Thymus (tissue), 11 donors: Measurements from ENCODE around the gene GRID2. TPM values are rescaled to one million over a fixed set of nuclear protein-coding genes. Genes with fewer than 3 reads are reported as not detected.

ENCODE experiments used
- DNase-seq, 9 donors: peaks; one replicate each; pipeline ENCODE4 v3.0.0-alpha.2; 2013; ENCODE audit warnings: low spot score in 9 of 9, low read depth in 6 of 9, missing footprints in 1 of 9
- H3K27ac ChIP-seq, 2 donors: one replicate each; pipeline ENCODE4 v1.5.1; 2013; ENCODE audit warnings: control low read depth in 1 of 2, low read depth in 1 of 2, low read length in 1 of 2, mild to moderate bottlenecking in 1 of 2, moderate library complexity in 1 of 2
- H3K27me3 ChIP-seq, 2 donors: one replicate each; pipeline ENCODE4 v1.5.1; 2013; ENCODE audit warnings: low read length in 1 of 2; ENCODE audit not compliant: control insufficient read depth in 2 of 2, insufficient read depth in 1 of 2
- H3K36me3 ChIP-seq, 2 donors: one replicate each; pipeline ENCODE4 v1.5.1; 2013; ENCODE audit warnings: low read length in 1 of 2, mild to moderate bottlenecking in 1 of 2, moderate library complexity in 1 of 2; ENCODE audit not compliant: control insufficient read depth in 2 of 2, insufficient read depth in 2 of 2
- H3K4me1 ChIP-seq, 2 donors: one replicate each; pipeline ENCODE4 v1.5.1; 2013; ENCODE audit warnings: low read length in 2 of 2; ENCODE audit not compliant: control insufficient read depth in 2 of 2, insufficient read depth in 2 of 2
- H3K4me3 ChIP-seq, 2 donors: one replicate each; pipeline ENCODE4 v1.5.1; 2013; ENCODE audit warnings: low read length in 2 of 2, control low read depth in 1 of 2, mild to moderate bottlenecking in 1 of 2
- H3K9me3 ChIP-seq, 2 donors: one replicate each; pipeline ENCODE4 v1.5.1; 2013; ENCODE audit warnings: low read length in 1 of 2, mild to moderate bottlenecking in 1 of 2; ENCODE audit not compliant: control insufficient read depth in 2 of 2, insufficient read depth in 1 of 2
- WGBS: extraction: QIAGEN DNeasy Blood & Tissue Kit; methylation state at CpG from one replicate; pipeline ENCODE4 v1.1.7; 2013; 5-methylcytosine and 5-hydroxymethylcytosine counted together
- polyA plus RNA-seq: library from polyadenylated mRNA; stranded (reverse); fragments of 200-250 nt; gene quantifications from one replicate; pipeline ENCODE4 v1.2.3, GENCODE V29; 2013
- total RNA-seq: library from RNA; stranded (reverse); fragments of 120-200 nt; gene quantifications from one replicate; pipeline ENCODE4 v1.2.4, GENCODE V29; 2013
- donor health status: healthy.

The GRID2 gene
- total and polyA plus RNA-seq, 2 donors, result 0.05 to 0.09 TPM

DNA sequence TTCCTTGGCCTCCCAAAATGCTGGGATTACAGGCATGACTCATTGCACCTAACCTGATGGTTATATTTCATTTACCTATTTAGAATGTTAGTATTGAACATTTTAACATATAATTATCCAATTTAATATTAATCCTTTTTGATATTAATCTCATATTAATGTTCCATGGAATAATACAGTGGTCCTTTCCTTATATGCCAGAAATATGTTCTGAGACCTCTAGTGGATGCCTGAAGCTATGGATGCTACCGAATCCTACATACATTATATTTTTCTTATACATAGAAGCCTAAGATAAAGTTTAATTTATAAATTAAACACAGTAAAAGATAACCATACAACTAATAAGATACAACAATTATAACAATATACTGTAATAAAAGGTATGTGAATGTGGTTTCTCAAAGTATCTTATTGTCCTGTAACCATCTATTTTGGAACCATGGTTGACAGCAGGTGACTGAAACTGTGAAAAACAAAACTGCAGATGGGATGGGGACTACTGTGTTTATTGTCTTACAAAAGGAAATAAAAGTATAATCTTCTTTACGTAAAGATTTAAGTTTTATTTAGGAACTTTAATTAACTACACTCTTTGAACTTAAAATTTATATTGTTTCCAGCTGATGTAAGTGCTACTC is 431.4 kb downstream of the GRID2 start:
- no peaks in the 10 kb centered on the region for H3K9me3 ChIP-seq
- WGBS, result 94% methylated on average over 2 of the region's 2 CpGs

DNA sequence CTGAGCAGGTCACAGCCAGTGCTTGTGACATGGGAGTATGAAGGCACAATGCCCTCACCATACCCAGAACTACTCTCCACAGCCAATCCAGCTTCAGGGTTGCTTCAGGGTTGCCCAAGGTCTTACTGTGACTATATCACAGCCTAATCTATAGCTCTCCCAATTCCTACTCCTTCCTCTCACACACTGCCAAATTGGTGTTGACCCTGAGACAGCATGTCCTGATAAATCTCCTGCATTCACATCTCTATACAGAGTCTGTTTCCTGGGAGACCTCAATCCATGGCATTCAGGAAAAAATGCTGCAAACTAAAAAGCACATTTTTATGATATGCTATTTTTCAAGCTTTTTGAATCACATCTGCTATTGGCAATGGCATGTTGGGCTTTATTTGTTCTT is 456.7 kb downstream of the GRID2 start:
- no peak overlapping the region for H3K4me3 ChIP-seq

More for the DNA sequence above, 431.4 kb downstream of the GRID2 start:
- no peak for DNase-seq
- H3K36me3 ChIP-seq, result no peaks in the 10 kb centered on the region
- H3K4me1 ChIP-seq, result no peaks in the 10 kb centered on the region
- H3K27ac ChIP-seq, result no peak overlapping the region
- H3K27me3 ChIP-seq, result no peaks in the 10 kb centered on the region
- H3K4me3 ChIP-seq, result no peak overlapping the region

DNA sequence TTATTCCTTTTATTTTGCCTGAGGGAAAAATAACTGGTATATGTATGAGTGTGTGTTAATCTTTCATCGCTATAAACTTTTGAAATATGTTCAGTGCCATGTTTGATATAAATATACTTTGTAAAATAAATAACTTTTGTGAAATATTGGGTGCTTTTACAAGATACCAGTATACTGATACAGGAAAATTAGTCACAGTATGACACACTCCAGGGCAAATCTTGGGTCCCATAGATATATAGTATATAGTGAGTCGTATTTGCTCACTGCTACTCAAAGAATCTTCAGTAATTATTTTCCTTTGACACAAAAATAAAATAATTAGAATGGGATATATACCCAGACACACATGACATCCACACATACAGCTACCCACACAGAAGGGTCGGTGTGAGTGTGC is 472.3 kb downstream of the GRID2 start:
- Histone ChIP-seq H3K4me1 (no peaks in the 10 kb centered on the region), H3K27me3 (no peaks in the 10 kb centered on the region), H3K27ac (no peak overlapping the region), H3K9me3 (no peaks in the 10 kb centered on the region), H3K36me3 (no peaks in the 10 kb centered on the region), H3K4me3 (no peak overlapping the region)
- WGBS, result 91% methylated on average over 3 of the region's 3 CpGs
- DNase-seq, result no peak

More for the DNA sequence above, 456.7 kb downstream of the GRID2 start:
- Histone ChIP-seq H3K27ac (no peak overlapping the region), H3K27me3 (no peaks in the 10 kb centered on the region), H3K9me3 (no peaks in the 10 kb centered on the region), H3K36me3 (no peaks in the 10 kb centered on the region), H3K4me1 (no peaks in the 10 kb centered on the region)
- no peak for DNase-seq

DNA sequence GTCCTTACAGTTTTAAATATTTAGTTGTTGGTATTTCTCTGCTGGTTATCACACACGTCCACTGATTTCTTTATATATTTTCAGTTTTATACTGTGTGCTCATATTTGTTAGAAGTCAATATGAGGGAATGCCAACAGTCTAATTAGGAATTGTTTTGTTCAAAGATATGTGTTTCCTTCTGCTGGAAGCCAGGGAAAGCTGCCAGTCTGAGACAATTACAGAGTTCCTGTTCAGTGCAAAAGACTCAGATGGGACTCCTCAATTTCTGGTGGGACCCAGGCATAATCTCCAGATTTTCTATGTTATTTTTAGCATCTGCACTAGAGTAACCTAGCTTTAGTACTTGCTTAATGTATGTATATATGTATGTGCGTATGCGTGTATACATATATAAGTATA is 486.0 kb downstream of the GRID2 start:
- DNase-seq, result no peak
- WGBS, result 96% methylated on average over 3 of the region's 3 CpGs
- no peaks in the 10 kb centered on the region for H3K9me3 ChIP-seq
- H3K4me3 ChIP-seq, result no peak overlapping the region
- no peaks in the 10 kb centered on the region for H3K27me3 ChIP-seq
- no peak overlapping the region for H3K27ac ChIP-seq
- no peaks in the 10 kb centered on the region for H3K36me3 ChIP-seq
- no peaks in the 10 kb centered on the region for H3K4me1 ChIP-seq

DNA sequence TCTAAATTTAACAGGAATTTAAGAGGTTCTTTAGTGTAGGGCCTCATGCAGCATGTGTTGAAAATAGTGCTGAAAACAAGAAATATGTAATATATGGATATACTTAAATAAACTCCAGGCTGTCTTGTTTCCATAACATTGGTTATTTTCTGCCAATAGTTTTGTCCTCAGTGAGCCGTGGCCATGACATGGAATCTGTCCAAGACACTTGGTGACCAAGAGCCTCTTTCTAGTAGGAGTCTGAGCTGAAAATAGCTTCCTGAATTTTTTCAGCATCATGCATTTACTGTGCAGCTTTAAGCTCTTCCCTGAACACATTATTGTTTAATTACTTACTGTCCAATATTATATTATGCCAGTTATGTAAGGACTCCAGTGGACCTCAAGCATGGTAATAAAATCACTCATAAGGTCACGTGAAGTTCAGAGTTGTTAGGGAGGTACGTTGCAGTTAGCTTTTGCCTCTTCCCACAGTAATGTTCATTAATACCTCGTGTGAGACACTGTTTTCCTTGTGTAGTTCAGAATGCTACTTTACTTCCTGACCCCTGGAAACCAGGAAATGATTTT is 488.2 kb downstream of the GRID2 start:
- Histone ChIP-seq H3K27ac (no peak overlapping the region), H3K9me3 (no peaks in the 10 kb centered on the region), H3K4me3 (no peak overlapping the region), H3K27me3 (no peaks in the 10 kb centered on the region), H3K36me3 (no peaks in the 10 kb centered on the region), H3K4me1 (no peaks in the 10 kb centered on the region)
- no peak for DNase-seq
- 66% methylated on average over 4 of the region's 4 CpGs for WGBS

DNA sequence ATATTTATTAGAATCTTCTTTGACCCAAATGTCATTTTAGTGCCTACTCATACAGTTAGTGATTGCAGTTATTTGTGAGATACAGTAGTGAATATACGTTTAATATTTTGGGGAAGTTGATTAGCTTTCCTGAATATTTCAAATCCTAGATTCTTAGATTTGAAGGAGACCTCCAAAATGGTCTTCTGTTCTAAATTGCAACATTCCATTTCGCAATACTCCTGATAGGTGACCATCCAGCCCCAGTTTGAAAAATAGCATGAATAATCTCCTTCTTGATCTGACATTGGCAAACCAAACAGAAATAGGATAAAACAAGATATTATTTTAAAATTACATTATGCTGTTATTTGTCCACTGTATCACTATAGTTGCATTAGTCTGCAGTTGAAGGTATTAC is 505.6 kb downstream of the GRID2 start:
- 86% methylated on average over 2 of the region's 2 CpGs for WGBS
- Histone ChIP-seq H3K27ac (no peak overlapping the region), H3K27me3 (no peaks in the 10 kb centered on the region), H3K4me1 (no peaks in the 10 kb centered on the region), H3K36me3 (no peaks in the 10 kb centered on the region), H3K4me3 (no peak overlapping the region), H3K9me3 (no peaks in the 10 kb centered on the region)
- DNase-seq, result no peak

DNA sequence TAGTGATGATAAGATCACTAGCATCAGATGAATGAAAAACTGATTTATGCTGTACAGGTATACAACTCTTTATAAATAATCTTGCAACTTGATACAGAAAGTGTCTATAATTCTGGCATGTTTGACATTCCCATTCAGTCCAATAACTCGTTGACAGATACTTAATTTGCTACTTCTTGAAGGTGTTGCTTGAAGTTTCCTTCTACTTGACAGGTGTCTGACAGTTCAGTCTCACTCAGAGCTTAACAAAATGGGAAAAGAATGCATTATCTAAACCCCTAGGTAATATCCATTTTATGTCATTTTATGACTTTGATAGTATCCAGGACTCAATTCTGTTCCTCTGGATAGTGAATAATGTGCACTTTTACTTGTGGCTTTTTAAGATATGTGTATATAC is 508.9 kb downstream of the GRID2 start:
- Histone ChIP-seq H3K36me3 (no peaks in the 10 kb centered on the region), H3K4me3 (no peak overlapping the region), H3K9me3 (no peaks in the 10 kb centered on the region), H3K27me3 (no peaks in the 10 kb centered on the region), H3K27ac (no peak overlapping the region), H3K4me1 (no peaks in the 10 kb centered on the region)
- no peak for DNase-seq
- WGBS, result 49% methylated on average over 1 of the region's 1 CpG

DNA sequence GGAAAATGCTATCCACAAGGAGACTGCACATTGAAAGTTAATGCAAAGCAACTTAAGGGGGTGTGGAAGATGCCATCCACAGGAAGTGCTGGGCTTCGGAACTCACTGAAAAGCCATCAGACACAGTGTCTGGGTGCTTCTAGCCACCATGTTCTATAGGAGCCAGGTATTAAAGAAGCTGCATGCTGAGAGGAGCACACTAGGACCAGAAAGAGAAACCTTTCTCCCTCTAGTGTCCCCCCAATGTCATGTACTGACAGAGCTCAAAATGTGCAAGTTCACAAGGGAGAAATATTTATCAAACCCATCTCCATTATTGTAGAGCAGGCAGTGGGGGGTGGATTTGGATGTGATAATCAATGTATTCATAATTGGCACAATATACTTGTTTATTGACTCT is 510.9 kb downstream of the GRID2 start:
- no peak for DNase-seq
- Histone ChIP-seq H3K4me3 (no peak overlapping the region), H3K27me3 (no peaks in the 10 kb centered on the region), H3K9me3 (no peaks in the 10 kb centered on the region), H3K27ac (no peak overlapping the region), H3K4me1 (no peaks in the 10 kb centered on the region), H3K36me3 (no peaks in the 10 kb centered on the region)
- 98% methylated on average over 1 of the region's 1 CpG for WGBS

DNA sequence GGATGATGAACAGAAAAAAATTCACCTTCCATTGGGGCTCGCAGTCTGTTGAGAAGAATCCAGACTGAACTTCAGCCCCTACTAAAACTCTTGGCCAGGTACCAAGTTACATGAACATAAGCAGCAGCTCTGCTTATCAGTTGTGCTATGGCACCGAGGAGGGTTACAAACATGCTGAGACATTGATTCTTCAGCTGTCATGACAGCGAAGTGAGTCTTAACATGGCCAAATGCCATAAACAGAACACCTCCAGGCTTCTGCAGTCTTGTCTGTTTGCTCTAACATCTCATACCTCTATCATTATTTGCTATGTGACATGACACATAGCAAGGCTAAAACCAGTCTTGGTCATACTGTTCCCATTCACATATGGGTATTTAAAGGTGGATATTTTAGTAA is 521.5 kb downstream of the GRID2 start:
- Histone ChIP-seq H3K27me3 (no peaks in the 10 kb centered on the region), H3K9me3 (no peaks in the 10 kb centered on the region), H3K4me1 (no peaks in the 10 kb centered on the region), H3K27ac (no peak overlapping the region), H3K4me3 (no peak overlapping the region), H3K36me3 (no peaks in the 10 kb centered on the region)
- 86% methylated on average over 3 of the region's 3 CpGs for WGBS
- no peak for DNase-seq
